PC-3 (cell line): ENCODE data around the gene ISL1. TPM values are rescaled to one million over a fixed set of nuclear protein-coding genes. Genes with fewer than 3 reads are reported as not detected.
A peak's percentile ranks its signal among the peaks of the same experiment; 100 is the strongest.

Experiments
- ATAC-seq: fragments of 200-7000 bp; cut with Tn5 transposase; 2 replicates; pipeline ENCODE4 v1.9.1; 2020; ENCODE audit warnings: mild to moderate bottlenecking, moderate library complexity
- BruUV-seq: library from RNA; stranded (reverse); fragments of 400-500 nt; replicated peaks from 2 replicates; lab custom pipeline; 2021; lab: Mats Ljungman, UMichigan
- CTCF ChIA-PET: fragments of 300-600 bp; sonication (Branson Sonifier 250); formaldehyde crosslinking; loops from one replicate; lab custom pipeline; 2022; ENCODE audit warnings: antibody characterized with exemption; lab: Charles Lee
- POLR2A ChIA-PET: fragments of 300-600 bp; sonication (Branson Sonifier 250); formaldehyde crosslinking; loops from one replicate; lab custom pipeline; 2022; ENCODE audit warnings: antibody characterized with exemption; ENCODE audit not compliant: unreplicated experiment; lab: Charles Lee
- DNase-seq: peaks from one replicate; pipeline ENCODE4 v3.0.0-alpha.2; 2015
- H2AFZ ChIP-seq: fragments of 300-600 bp; sonication (generic); 2 replicates; pipeline ENCODE4 v1.6.0; 2016; ENCODE audit warnings: antibody characterized with exemption, low read length
- H3F3A ChIP-seq: fragments of 300-600 bp; sonication (generic); one replicate; pipeline ENCODE4 v1.6.0; 2017; ENCODE audit warnings: antibody characterized with exemption, low read length, control low read depth, mild to moderate bottlenecking; ENCODE audit not compliant: unreplicated experiment
- H3K27ac ChIP-seq: fragments of 300-600 bp; sonication (generic); 2 replicates; pipeline ENCODE4 v1.5.1; 2016; ENCODE audit warnings: mild to moderate bottlenecking, low read length
- H3K27me3 ChIP-seq: fragments of 300-600 bp; sonication (generic); 2 replicates; pipeline ENCODE4 v1.6.1; 2016; ENCODE audit warnings: low read length, mixed read lengths
- H3K36me3 ChIP-seq: fragments of 300-600 bp; sonication (generic); 2 replicates; pipeline ENCODE4 v1.6.1; 2016; ENCODE audit warnings: low read depth, mixed run types, low read length, mixed read lengths
- H3K4me1 ChIP-seq: fragments of 300-600 bp; sonication (generic); 2 replicates; pipeline ENCODE4 v1.5.1; 2016; ENCODE audit warnings: low read length; ENCODE audit not compliant: insufficient read depth
- H3K4me2 ChIP-seq: fragments of 300-600 bp; sonication (generic); 2 replicates; pipeline ENCODE4 v1.6.0; 2016; ENCODE audit warnings: low read length
- H3K4me3 ChIP-seq: fragments of 300-600 bp; sonication (generic); 2 replicates; pipeline ENCODE4 v1.5.1; 2016; ENCODE audit warnings: mild to moderate bottlenecking, low read length, mixed read lengths
- H3K79me2 ChIP-seq: fragments of 300-600 bp; sonication (generic); 2 replicates; pipeline ENCODE4 v1.6.1; 2017; ENCODE audit warnings: low read length, mixed read lengths
- H3K9ac ChIP-seq: fragments of 300-600 bp; sonication (generic); 2 replicates; pipeline ENCODE4 v1.6.0; 2016; ENCODE audit warnings: mild to moderate bottlenecking, low read length
- H3K9me2 ChIP-seq: fragments of 300-600 bp; sonication (generic); replicated peaks from 2 replicates; pipeline ENCODE4 v1.6.1; 2016; ENCODE audit warnings: mixed run types, low read length, mixed read lengths
- H3K9me3 ChIP-seq: fragments of 300-600 bp; sonication (generic); 2 replicates; pipeline ENCODE4 v1.6.1; 2016; ENCODE audit warnings: low read length, mixed read lengths
- H4K20me1 ChIP-seq: fragments of 300-600 bp; sonication (generic); 2 replicates; pipeline ENCODE4 v1.6.1; 2016; ENCODE audit warnings: low read length, mixed read lengths
- EZH2 ChIP-seq: fragments of 300-600 bp; sonication (generic); IDR thresholded peaks from one replicate; pipeline ENCODE4 v1.6.1; 2017; ENCODE audit warnings: antibody characterized with exemption, mild to moderate bottlenecking, low read length; ENCODE audit not compliant: unreplicated experiment
- EZH2phosphoT487 ChIP-seq: fragments of 300-600 bp; sonication (generic); IDR thresholded peaks from 2 replicates; pipeline ENCODE4 v1.6.1; 2018; ENCODE audit warnings: mild to moderate bottlenecking, antibody characterized with exemption, low read length, borderline replicate concordance
- intact Hi-C: fragments of 100-400 bp; cut with micrococcal nuclease; formaldehyde crosslinking; loops from 2 replicates; pipeline ENCODE4 v1.9.0; 2023
- total RNA-seq: library from RNA; depleted of rRNA; stranded (reverse); fragments of >200 nt; gene quantifications from 2 replicates; pipeline ENCODE4 v1.2.3, GENCODE V29; 2014
- TF ChIP-seq, protein P1 (sequence below): fragments of 300-600 bp; sonication (generic); conservative IDR thresholded peaks from 2 replicates; pipeline ENCODE4 v1.5.1; 2017; ENCODE audit warnings: antibody characterized with exemption, low read depth, mild to moderate bottlenecking, low read length

The ISL1 gene
- total RNA-seq, 1 experiment from 2014 or later: 1.5 TPM

DNA sequence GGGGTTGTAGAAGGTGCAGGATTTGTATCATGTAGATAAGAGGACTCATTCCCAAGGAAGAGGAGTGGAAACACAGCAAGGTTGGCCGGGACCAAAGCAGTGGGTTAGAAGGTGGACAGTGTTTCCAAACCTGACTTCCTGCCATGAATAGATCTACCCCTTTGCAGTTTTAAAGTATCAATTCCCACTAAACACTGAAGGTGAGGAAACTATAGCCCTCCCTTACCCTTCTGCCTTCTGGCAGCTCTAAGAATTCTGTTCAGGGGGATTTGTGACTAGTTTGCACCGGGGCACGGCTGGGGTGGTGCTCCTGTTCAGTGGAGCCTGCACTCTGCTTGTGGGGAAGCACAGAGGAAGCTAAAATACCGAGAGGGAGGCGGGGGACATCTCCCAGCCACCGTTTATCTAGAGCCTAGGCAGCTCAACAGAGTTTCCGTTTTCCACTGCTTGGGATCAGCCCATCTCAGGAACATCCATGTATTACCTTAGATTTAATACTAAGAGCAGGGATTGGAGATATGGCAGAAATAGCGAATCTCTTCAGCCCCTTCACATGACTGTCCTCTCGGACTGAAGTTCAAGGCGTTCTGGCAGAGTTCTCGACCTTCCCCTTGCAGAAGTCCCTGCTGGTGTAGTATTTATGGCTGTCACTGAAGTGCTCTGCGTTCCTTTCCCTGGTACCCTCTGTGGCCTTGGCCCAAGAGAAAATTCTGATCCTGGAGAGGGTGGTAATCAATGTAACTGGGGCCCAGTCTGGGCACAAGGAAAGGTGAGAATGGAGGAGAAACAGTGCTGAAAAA, 5.4 kb downstream of the ISL1 start:
- Histone ChIP-seq H3K27me3 (no peaks in the 10 kb centered on the region), H3K9me2 (no peaks in the 10 kb centered on the region), H3K36me3 (no peaks in the 10 kb centered on the region; the same call in 1 of the 2 replicates), H3K4me1 (peaks cover 27% of the 10 kb centered on the region), H3K4me2 (peak overlapping the region; percentile 98; the same call in 1 of the 2 replicates), H3K4me3 (no peak overlapping the region), H4K20me1 (no peaks in the 10 kb centered on the region), H3K27ac (no peak overlapping the region), H3K9ac (no peak overlapping the region), H3K9me3 (no peaks in the 10 kb centered on the region), H2AFZ (no peak overlapping the region), H3K79me2 (peaks cover 28% of the 10 kb centered on the region), H3F3A (no peaks in the 10 kb centered on the region)
- intact Hi-C loops: loop anchor here (10.0 kb wide), 3 partner anchors 106 to 456 kb away; no protein-coding TSS in a partner anchor
- TF ChIP-seq EZH2 (no peak), EZH2phosphoT487 (no peak)
- TF ChIP-seq, protein P1, sequence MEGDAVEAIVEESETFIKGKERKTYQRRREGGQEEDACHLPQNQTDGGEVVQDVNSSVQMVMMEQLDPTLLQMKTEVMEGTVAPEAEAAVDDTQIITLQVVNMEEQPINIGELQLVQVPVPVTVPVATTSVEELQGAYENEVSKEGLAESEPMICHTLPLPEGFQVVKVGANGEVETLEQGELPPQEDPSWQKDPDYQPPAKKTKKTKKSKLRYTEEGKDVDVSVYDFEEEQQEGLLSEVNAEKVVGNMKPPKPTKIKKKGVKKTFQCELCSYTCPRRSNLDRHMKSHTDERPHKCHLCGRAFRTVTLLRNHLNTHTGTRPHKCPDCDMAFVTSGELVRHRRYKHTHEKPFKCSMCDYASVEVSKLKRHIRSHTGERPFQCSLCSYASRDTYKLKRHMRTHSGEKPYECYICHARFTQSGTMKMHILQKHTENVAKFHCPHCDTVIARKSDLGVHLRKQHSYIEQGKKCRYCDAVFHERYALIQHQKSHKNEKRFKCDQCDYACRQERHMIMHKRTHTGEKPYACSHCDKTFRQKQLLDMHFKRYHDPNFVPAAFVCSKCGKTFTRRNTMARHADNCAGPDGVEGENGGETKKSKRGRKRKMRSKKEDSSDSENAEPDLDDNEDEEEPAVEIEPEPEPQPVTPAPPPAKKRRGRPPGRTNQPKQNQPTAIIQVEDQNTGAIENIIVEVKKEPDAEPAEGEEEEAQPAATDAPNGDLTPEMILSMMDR: no peak
- ChIA-PET POLR2A (no interaction called here), CTCF (no interaction called here)
- ATAC-seq: no peak
- BruUV-seq: no TSS peak
- DNase-seq: no peak

DNA sequence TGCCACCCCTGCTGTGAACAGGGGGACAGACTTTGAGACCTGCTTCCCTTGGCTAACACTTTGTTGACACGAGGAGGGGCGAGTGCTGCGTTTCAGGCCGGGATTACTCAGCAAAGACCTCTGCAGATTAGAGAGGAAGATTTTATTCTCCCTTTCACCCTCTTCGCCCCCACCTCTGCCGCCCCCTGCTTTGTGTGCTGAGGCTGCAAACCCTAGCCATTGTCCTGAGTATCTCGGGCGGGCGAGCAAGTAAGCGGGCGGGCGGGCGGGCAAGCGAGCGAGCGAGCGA, 6.0 kb downstream of the ISL1 start:
- DNase-seq: no peak
- POLR2A ChIA-PET: no interaction called here
- no peak overlapping the region for H2AFZ ChIP-seq

More for the DNA sequence above, 6.0 kb downstream of the ISL1 start:
- no peaks in the 10 kb centered on the region for H4K20me1 ChIP-seq
- no peaks in the 10 kb centered on the region for H3K9me3 ChIP-seq
- no peak overlapping the region for H3K4me3 ChIP-seq
- BruUV-seq: no TSS peak
- peaks cover 27% of the 10 kb centered on the region for H3K79me2 ChIP-seq
- H3K36me3 ChIP-seq: no peaks in the 10 kb centered on the region; the same call in 1 of the 2 replicates
- H3K9ac ChIP-seq: no peak overlapping the region
- no peaks in the 10 kb centered on the region for H3F3A ChIP-seq
- intact Hi-C loops: loop anchor here (10.0 kb wide), 3 partner anchors 106 to 456 kb away; no protein-coding TSS in a partner anchor
- no peak for ATAC-seq
- peaks cover 27% of the 10 kb centered on the region for H3K4me1 ChIP-seq
- CTCF ChIA-PET: no interaction called here
- no peak overlapping the region for H3K27ac ChIP-seq
- no peak for TF ChIP-seq EZH2
- TF ChIP-seq, protein P1: no peak
- no peak for TF ChIP-seq EZH2phosphoT487
- H3K27me3 ChIP-seq: no peaks in the 10 kb centered on the region
- H3K9me2 ChIP-seq: no peaks in the 10 kb centered on the region
- no peak overlapping the region for H3K4me2 ChIP-seq
